Stimulated activated effector memory CD8-positive, alpha-beta T cell treated with anti-CD3 and anti-CD28 coated beads, Interleukin-12 subunit alpha, Interleukin-12 subunit beta, amount 100 ng/mL, for 72 hours (primary cell): Measurements from ENCODE around the gene SHOC1.

ENCODE experiments used
- ATAC-seq: fragments of 150-1000 bp; cut with Tn5 transposase; 2 replicates; pipeline ENCODE4 v1.10.0; 2021
- DNase-seq, 2 donors: peaks; one replicate each; pipeline ENCODE4 v3.0.0; 2021 to 2022; ENCODE audit warnings: low spot score in 2 of 2
- H3K27ac Mint-ChIP-seq: one replicate; pipeline ENCODE4 v1.8.0; 2022; ENCODE audit warnings: mild to moderate bottlenecking, mixed read lengths
- H3K36me3 Mint-ChIP-seq: one replicate; pipeline ENCODE4 v1.8.0; 2022; ENCODE audit warnings: mild to moderate bottlenecking, mixed read lengths
- H3K4me1 Mint-ChIP-seq: one replicate; pipeline ENCODE4 v1.8.0; 2022; ENCODE audit warnings: mixed read lengths
- H3K4me3 Mint-ChIP-seq: one replicate; pipeline ENCODE4 v1.8.0; 2022; ENCODE audit warnings: mild to moderate bottlenecking, mixed read lengths
- H3K9me3 Mint-ChIP-seq: one replicate; pipeline ENCODE4 v1.8.0; 2022; ENCODE audit warnings: mixed read lengths

The SHOC1 gene

DNA sequence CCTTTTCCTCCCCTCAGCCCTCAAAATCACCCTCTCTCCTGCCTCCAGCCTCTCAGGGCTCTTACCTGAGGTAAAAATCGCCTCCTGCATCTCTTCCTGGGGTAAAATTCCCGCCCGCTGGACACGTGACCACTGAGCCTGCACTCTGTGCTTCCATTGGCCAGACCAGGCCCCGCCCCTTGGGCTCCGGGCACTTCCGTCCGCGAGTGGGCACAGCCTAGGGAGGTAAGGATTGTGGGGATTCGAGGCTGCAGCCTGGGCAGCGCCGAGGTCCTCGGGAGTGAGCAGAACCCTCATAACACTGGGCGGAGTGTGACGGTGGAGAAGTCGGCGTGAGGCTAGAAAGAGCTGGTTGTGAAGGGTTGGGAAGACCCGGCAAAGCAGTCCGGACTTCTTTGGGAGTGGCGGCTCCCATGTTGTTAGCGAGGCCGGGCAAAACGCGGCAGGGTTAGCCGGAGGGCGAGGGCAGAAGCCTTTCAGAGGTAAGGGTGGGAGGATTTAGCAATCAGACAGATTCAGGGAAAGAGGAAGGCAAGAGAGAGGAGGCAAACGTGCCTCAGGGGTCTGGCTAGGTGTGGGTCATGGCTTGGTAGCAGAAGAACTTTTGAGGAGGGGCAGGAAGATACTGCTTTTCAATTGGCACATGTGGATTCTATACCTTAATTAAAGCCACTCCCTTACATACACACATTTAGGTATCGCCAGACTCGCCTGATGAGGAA, at the start of gene SHOC1:
Gene SHOC1 (minus strand): TSS at position 103 of the 722 bp plus-strand sequence. CDS start 3,519 bp downstream, outside the sequence.
- ATAC-seq (no peak), DNase-seq (no peak)
- Mint-ChIP-seq H3K27ac (no peak within 1 kb of the TSS), H3K4me3 (no peak within 1 kb of the TSS), H3K9me3 (no peaks in the 10 kb centered on the region), H3K4me1 (no peaks in the 10 kb centered on the region), H3K36me3 (no peaks in the 10 kb centered on the region)

- Mint-ChIP-seq H3K9me3 (no peaks in the 10 kb centered on the region), H3K27ac (no peak overlapping the region), H3K4me1 (peaks cover 6% of the 10 kb centered on the region), H3K4me3 (no peak overlapping the region), H3K36me3 (no peaks in the 10 kb centered on the region)
- DNase-seq (no peak), ATAC-seq (no peak)
Observed at GRCh38 chr9:111843971-111844370, 49.2 kb upstream of the SHOC1 start.

GRCh38 chr9:111842313-111842712, 47.6 kb upstream of the SHOC1 start:
- no peaks in the 10 kb centered on the region for H3K36me3 Mint-ChIP-seq
- DNase-seq (no peak), ATAC-seq (no peak)
- no peaks in the 10 kb centered on the region for H3K9me3 Mint-ChIP-seq
- no peak overlapping the region for H3K4me3 Mint-ChIP-seq
- H3K27ac Mint-ChIP-seq = no peak overlapping the region
- peaks cover 6% of the 10 kb centered on the region for H3K4me1 Mint-ChIP-seq

GRCh38 chr9:111840442-111840841, 45.7 kb upstream of the SHOC1 start:
- H3K36me3 Mint-ChIP-seq = no peaks in the 10 kb centered on the region

GRCh38 chr9:111839987-111840386, 45.2 kb upstream of the SHOC1 start:
- ATAC-seq = no peak
- peaks cover 6% of the 10 kb centered on the region for H3K4me1 Mint-ChIP-seq
- no peak overlapping the region for H3K4me3 Mint-ChIP-seq

More at GRCh38 chr9:111840442-111840841, 45.7 kb upstream of the SHOC1 start:
- Mint-ChIP-seq H3K27ac (no peak overlapping the region), H3K9me3 (no peaks in the 10 kb centered on the region), H3K4me1 (peaks cover 6% of the 10 kb centered on the region), H3K4me3 (no peak overlapping the region)
- no peak for ATAC-seq
- DNase-seq = no peak

GRCh38 chr9:111839387-111839786, 44.6 kb upstream of the SHOC1 start:
- Mint-ChIP-seq H3K36me3 (no peaks in the 10 kb centered on the region), H3K4me1 (peaks cover 6% of the 10 kb centered on the region), H3K4me3 (no peak overlapping the region), H3K9me3 (no peaks in the 10 kb centered on the region), H3K27ac (no peak overlapping the region)
- no peak for DNase-seq
- peak; percentile 96 for ATAC-seq

More at GRCh38 chr9:111839987-111840386, 45.2 kb upstream of the SHOC1 start:
- Mint-ChIP-seq H3K27ac (no peak overlapping the region), H3K9me3 (no peaks in the 10 kb centered on the region), H3K36me3 (no peaks in the 10 kb centered on the region)
- no peak for DNase-seq

- DNase-seq (no peak), ATAC-seq (no peak)
- no peak overlapping the region for H3K4me3 Mint-ChIP-seq
- H3K27ac Mint-ChIP-seq = no peak overlapping the region
- no peaks in the 10 kb centered on the region for H3K9me3 Mint-ChIP-seq
- no peaks in the 10 kb centered on the region for H3K36me3 Mint-ChIP-seq
- peaks cover 6% of the 10 kb centered on the region for H3K4me1 Mint-ChIP-seq
Observed at GRCh38 chr9:111838439-111838838, 43.7 kb upstream of the SHOC1 start.

GRCh38 chr9:111836311-111836710, 41.6 kb upstream of the SHOC1 start:
- no peak for DNase-seq
- H3K4me1 Mint-ChIP-seq = peaks cover 6% of the 10 kb centered on the region
- no peaks in the 10 kb centered on the region for H3K9me3 Mint-ChIP-seq
- ATAC-seq = no peak
- no peak overlapping the region for H3K27ac Mint-ChIP-seq
- no peaks in the 10 kb centered on the region for H3K36me3 Mint-ChIP-seq
- H3K4me3 Mint-ChIP-seq = no peak overlapping the region

GRCh38 chr9:111833941-111834340, 39.2 kb upstream of the SHOC1 start:
- Mint-ChIP-seq H3K27ac (no peak overlapping the region), H3K9me3 (no peaks in the 10 kb centered on the region), H3K36me3 (no peaks in the 10 kb centered on the region), H3K4me1 (no peaks in the 10 kb centered on the region), H3K4me3 (no peak overlapping the region)
- ATAC-seq (no peak), DNase-seq (no peak)

- Mint-ChIP-seq H3K27ac (no peak overlapping the region), H3K4me3 (no peak overlapping the region), H3K36me3 (no peaks in the 10 kb centered on the region), H3K9me3 (no peaks in the 10 kb centered on the region), H3K4me1 (no peaks in the 10 kb centered on the region)
- no peak for DNase-seq
- ATAC-seq = peak; percentile 67
Observed at GRCh38 chr9:111832449-111832848, 37.7 kb upstream of the SHOC1 start.

- DNase-seq (no peak), ATAC-seq (no peak)
- Mint-ChIP-seq H3K36me3 (no peaks in the 10 kb centered on the region), H3K4me1 (no peaks in the 10 kb centered on the region), H3K9me3 (no peaks in the 10 kb centered on the region), H3K27ac (no peak overlapping the region), H3K4me3 (no peak overlapping the region)
Observed at GRCh38 chr9:111831371-111832108, 36.8 kb upstream of the SHOC1 start.

DNA sequence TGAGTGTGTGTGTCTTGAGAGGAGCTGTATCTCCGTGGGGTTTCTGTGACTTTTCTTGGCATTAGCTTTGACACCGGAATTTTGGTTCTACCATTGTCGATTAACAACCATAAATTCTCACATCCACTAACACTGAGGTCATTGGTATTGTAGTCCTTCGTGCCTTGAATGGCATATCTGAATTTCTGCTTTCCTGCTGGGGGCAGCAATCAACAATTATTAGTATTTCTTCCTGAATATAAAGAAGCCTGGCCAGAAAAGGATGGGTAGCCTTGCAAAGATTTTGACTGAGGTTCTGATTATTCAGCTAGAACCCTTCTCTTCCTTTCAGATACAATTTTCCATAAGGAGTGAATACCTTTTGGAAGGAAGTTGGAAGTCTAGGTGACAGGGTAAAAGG, 33.5 kb upstream of the SHOC1 start:
- Mint-ChIP-seq H3K4me3 (no peak overlapping the region), H3K9me3 (no peaks in the 10 kb centered on the region), H3K4me1 (no peaks in the 10 kb centered on the region), H3K36me3 (no peaks in the 10 kb centered on the region), H3K27ac (no peak overlapping the region)
- DNase-seq = no peak
- no peak for ATAC-seq

DNA sequence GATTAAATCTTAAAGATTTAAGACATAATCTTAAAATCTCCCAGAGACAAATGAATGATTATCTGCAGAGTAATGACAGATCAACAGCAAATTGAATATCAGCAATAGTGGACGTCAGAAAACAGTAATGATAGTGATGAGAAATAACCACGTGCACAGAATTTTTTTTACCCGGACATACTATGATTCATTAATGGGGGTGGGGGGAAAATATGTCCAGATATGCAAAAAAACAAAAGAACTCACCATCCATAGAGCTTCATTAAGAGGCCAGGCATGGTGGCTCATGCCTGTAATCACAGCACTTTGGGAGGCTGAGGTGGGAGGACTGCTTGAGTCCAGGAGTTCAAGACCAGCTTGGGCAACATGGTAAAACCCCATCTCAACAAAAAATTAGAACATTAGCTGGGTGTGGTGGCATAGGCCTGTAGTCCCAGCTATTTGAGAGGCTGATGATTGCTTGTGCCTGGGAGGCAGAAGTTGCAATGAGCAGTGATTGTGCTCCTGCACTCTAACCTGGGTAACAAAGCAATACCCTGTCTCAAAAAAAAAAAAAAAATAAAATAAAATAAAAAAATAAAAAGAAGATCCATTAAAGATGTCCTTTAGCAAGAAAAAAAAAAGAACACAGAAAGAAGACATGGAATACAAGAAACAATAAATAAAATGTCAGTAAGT, 30.9 kb upstream of the SHOC1 start:
- H3K4me1 Mint-ChIP-seq = no peaks in the 10 kb centered on the region
- DNase-seq (no peak), ATAC-seq (no peak)
- no peaks in the 10 kb centered on the region for H3K9me3 Mint-ChIP-seq
- H3K4me3 Mint-ChIP-seq = no peak overlapping the region
- no peak overlapping the region for H3K27ac Mint-ChIP-seq
- H3K36me3 Mint-ChIP-seq = no peaks in the 10 kb centered on the region

- no peak for DNase-seq
- H3K4me3 Mint-ChIP-seq = no peak overlapping the region
- H3K27ac Mint-ChIP-seq = no peak overlapping the region
- ATAC-seq = no peak
- no peaks in the 10 kb centered on the region for H3K36me3 Mint-ChIP-seq
- H3K9me3 Mint-ChIP-seq = no peaks in the 10 kb centered on the region
- no peaks in the 10 kb centered on the region for H3K4me1 Mint-ChIP-seq
Observed at GRCh38 chr9:111821006-111821528, 26.3 kb upstream of the SHOC1 start.

DNA sequence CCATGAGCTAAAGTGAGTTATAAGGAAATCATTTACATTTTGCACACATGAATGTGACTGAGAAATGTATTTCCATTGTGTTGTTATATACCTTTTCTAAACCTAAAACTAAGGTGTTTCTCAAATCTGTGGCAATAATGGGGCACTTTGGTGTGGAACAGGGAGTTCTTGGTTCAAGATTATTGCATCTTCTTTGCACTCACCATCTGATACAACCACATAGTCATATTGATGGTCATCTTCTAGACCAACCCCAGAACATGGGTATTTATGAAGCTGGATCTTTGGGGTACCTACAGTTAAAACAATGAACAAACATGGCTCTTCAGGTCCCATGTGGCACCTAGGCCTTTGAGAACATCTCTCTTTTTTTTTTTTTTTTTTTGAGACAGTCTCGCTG, 24.6 kb upstream of the SHOC1 start:
- Mint-ChIP-seq H3K36me3 (no peaks in the 10 kb centered on the region), H3K4me1 (no peaks in the 10 kb centered on the region)

More for the DNA sequence above, 24.6 kb upstream of the SHOC1 start:
- Mint-ChIP-seq H3K27ac (no peak overlapping the region), H3K9me3 (no peaks in the 10 kb centered on the region), H3K4me3 (no peak overlapping the region)
- no peak for DNase-seq
- ATAC-seq = no peak
